Measurements from ENCODE around the gene VPS13A.
"Not testable (repeated sequence)": the region's sequence is repeated elsewhere in the genome, so short reads cannot be mapped to it uniquely, and the experiment has no call there.

VPS13A gene

GRCh38 chr9:77180056-77180455 is 2.7 kb downstream of the VPS13A start:
- no peak for DNase-seq (ENCODE audit: low read depth, low spot score)
- H3K27ac ChIP-seq = no peak overlapping the region

- no peak for DNase-seq (ENCODE audit: low read depth, low spot score)
- no peak overlapping the region for H3K27ac ChIP-seq
These were observed 6.2 kb downstream of the VPS13A start for GRCh38 chr9:77183581-77183980.

- no peak overlapping the region for H3K27ac ChIP-seq
- no peak for DNase-seq (ENCODE audit: low read depth, low spot score)
These were observed 10.9 kb downstream of the VPS13A start for GRCh38 chr9:77188242-77188641.

GRCh38 chr9:77194423-77194822 is 17.1 kb downstream of the VPS13A start:
- no peak overlapping the region for H3K27ac ChIP-seq
- DNase-seq (ENCODE audit: low read depth, low spot score) = no peak

GRCh38 chr9:77210116-77210515 is 32.8 kb downstream of the VPS13A start:
- no peak overlapping the region for H3K27ac ChIP-seq
- DNase-seq (ENCODE audit: low read depth, low spot score) = no peak

- DNase-seq (ENCODE audit: low read depth, low spot score) = no peak
These were observed 34.2 kb downstream of the VPS13A start for GRCh38 chr9:77211561-77211960.

GRCh38 chr9:77212801-77213200 is 35.5 kb downstream of the VPS13A start:
- H3K27ac ChIP-seq = no peak overlapping the region
- DNase-seq (ENCODE audit: low read depth, low spot score) = no peak

More at GRCh38 chr9:77211561-77211960, 34.2 kb downstream of the VPS13A start:
- no peak overlapping the region for H3K27ac ChIP-seq

- H3K27ac ChIP-seq = no peak overlapping the region
- DNase-seq (ENCODE audit: low read depth, low spot score) = no peak
These were observed 38.5 kb downstream of the VPS13A start for GRCh38 chr9:77215874-77216273.

GRCh38 chr9:77218612-77219011 is 41.3 kb downstream of the VPS13A start:
- H3K27ac ChIP-seq = peak overlapping the region; percentile 9
- DNase-seq (ENCODE audit: low read depth, low spot score) = no peak

GRCh38 chr9:77221431-77221830 is 44.1 kb downstream of the VPS13A start:
- DNase-seq (ENCODE audit: low read depth, low spot score) = no peak
- no peak overlapping the region for H3K27ac ChIP-seq

GRCh38 chr9:77224746-77225312 is 47.5 kb downstream of the VPS13A start:
- no peak for DNase-seq (ENCODE audit: low read depth, low spot score)
- H3K27ac ChIP-seq = no peak overlapping the region

GRCh38 chr9:77236693-77237092 is 59.4 kb downstream of the VPS13A start:
- no peak for DNase-seq (ENCODE audit: low read depth, low spot score)
- no peak overlapping the region for H3K27ac ChIP-seq

GRCh38 chr9:77237896-77238295 is 60.6 kb downstream of the VPS13A start:
- DNase-seq (ENCODE audit: low read depth, low spot score) = no peak

GRCh38 chr9:77251050-77251449 is 73.7 kb downstream of the VPS13A start:
- no peak overlapping the region for H3K27ac ChIP-seq
- DNase-seq (ENCODE audit: low read depth, low spot score) = no peak

More at GRCh38 chr9:77237896-77238295, 60.6 kb downstream of the VPS13A start:
- H3K27ac ChIP-seq = no peak overlapping the region

- H3K27ac ChIP-seq = no peak overlapping the region
- no peak for DNase-seq (ENCODE audit: low read depth, low spot score)
These were observed 79.9 kb downstream of the VPS13A start for GRCh38 chr9:77257275-77257674.

- no peak overlapping the region for H3K27ac ChIP-seq
- DNase-seq (ENCODE audit: low read depth, low spot score) = no peak
These were observed 84.3 kb downstream of the VPS13A start for GRCh38 chr9:77261605-77262004.

- H3K27ac ChIP-seq; DNase-seq (ENCODE audit: low read depth, low spot score): not testable (repeated sequence)
These were observed 90.4 kb downstream of the VPS13A start for GRCh38 chr9:77267762-77268161.

GRCh38 chr9:77271023-77271690 is 93.8 kb downstream of the VPS13A start:
- peak overlapping the region; percentile 31 for H3K27ac ChIP-seq
- DNase-seq (ENCODE audit: low read depth, low spot score) = peak; percentile 29

GRCh38 chr9:77276799-77277198 is 99.5 kb downstream of the VPS13A start:
- no peak overlapping the region for H3K27ac ChIP-seq
- no peak for DNase-seq (ENCODE audit: low read depth, low spot score)

- DNase-seq (ENCODE audit: low read depth, low spot score) = no peak
- no peak overlapping the region for H3K27ac ChIP-seq
These were observed 100.4 kb downstream of the VPS13A start for GRCh38 chr9:77277719-77278118.

- no peak overlapping the region for H3K27ac ChIP-seq
- no peak for DNase-seq (ENCODE audit: low read depth, low spot score)
These were observed 106.7 kb downstream of the VPS13A start for GRCh38 chr9:77283991-77284390.

GRCh38 chr9:77284616-77285015 is 107.3 kb downstream of the VPS13A start:
- DNase-seq (ENCODE audit: low read depth, low spot score) = no peak
- H3K27ac ChIP-seq = no peak overlapping the region

Measured in epithelial cell of prostate (primary cell).